Neural cell (in vitro differentiated cells): ENCODE data around the gene D2HGDH. TPM values are rescaled to one million over a fixed set of nuclear protein-coding genes. Genes with fewer than 3 reads are reported as not detected.

Source experiments
- H2AFZ ChIP-seq: fragments of 200-600, 300-800 bp; sonication (generic), shearing (Covaris generic); 2 replicates; pipeline ENCODE4 v1.6.0; 2014; ENCODE audit warnings: low read depth, mild to moderate bottlenecking, antibody characterized with exemption, low read length, moderate library complexity
- H3F3A ChIP-seq: fragments of 200-600 bp; shearing (Covaris generic); 2 replicates; pipeline ENCODE4 v1.6.1; 2016; ENCODE audit warnings: mild to moderate bottlenecking, moderate library complexity, mixed read lengths, antibody characterized with exemption, low read length; ENCODE audit not compliant: insufficient read depth, poor library complexity, severe bottlenecking
- H3K27ac ChIP-seq: fragments of 200-600, 300-800 bp; sonication (generic), shearing (Covaris generic); 2 replicates; pipeline ENCODE4 v1.5.1; 2014; ENCODE audit warnings: mild to moderate bottlenecking, low read length, moderate library complexity
- H3K27me3 ChIP-seq: fragments of 300-800, 200-600 bp; sonication (generic), shearing (Covaris generic); 2 replicates; pipeline ENCODE4 v1.6.0; 2014; ENCODE audit warnings: mild to moderate bottlenecking, low read depth, low read length, moderate library complexity; ENCODE audit not compliant: insufficient read depth
- H3K36me3 ChIP-seq: fragments of 300-800, 200-600 bp; sonication (generic), shearing (Covaris generic); 2 replicates; pipeline ENCODE4 v1.5.1; 2014; ENCODE audit warnings: mild to moderate bottlenecking, antibody characterized with exemption, low read length, moderate library complexity; ENCODE audit not compliant: insufficient read depth
- H3K4me2 ChIP-seq: fragments of 300-800, 200-600 bp; sonication (generic), shearing (Covaris generic); 2 replicates; pipeline ENCODE4 v1.6.0; 2014; ENCODE audit warnings: mild to moderate bottlenecking, low read length
- H3K4me3 ChIP-seq: fragments of 300-800, 200-600 bp; sonication (generic), shearing (Covaris generic); 2 replicates; pipeline ENCODE4 v1.5.1; 2014; ENCODE audit warnings: mild to moderate bottlenecking, low read length, moderate library complexity
- H3K79me2 ChIP-seq: fragments of 200-600 bp; shearing (Covaris generic); replicated peaks from 2 replicates; pipeline ENCODE4 v1.6.0; 2014; ENCODE audit warnings: mild to moderate bottlenecking, low read length, moderate library complexity; ENCODE audit not compliant: insufficient read depth
- H3K9ac ChIP-seq: fragments of 300-800, 200-600 bp; sonication (generic), shearing (Covaris generic); 2 replicates; pipeline ENCODE4 v1.6.1; 2016; ENCODE audit warnings: mild to moderate bottlenecking, low read length, mixed read lengths
- H3K9me2 ChIP-seq: fragments of 200-600 bp; shearing (Covaris generic); 2 replicates; pipeline ENCODE4 v1.6.1; 2016; ENCODE audit warnings: mild to moderate bottlenecking, low read length, mixed read lengths; ENCODE audit not compliant: insufficient read depth
- H3K9me3 ChIP-seq: fragments of 200-600, 300-800 bp; sonication (generic), shearing (Covaris generic); 2 replicates; pipeline ENCODE4 v1.6.1; 2016; ENCODE audit warnings: mild to moderate bottlenecking, mixed run types, low read length, moderate library complexity, mixed read lengths
- H4K20me1 ChIP-seq: fragments of 200-600 bp; shearing (Covaris generic); 2 replicates; pipeline ENCODE4 v1.6.1; 2016; ENCODE audit warnings: mild to moderate bottlenecking, mixed run types; ENCODE audit not compliant: insufficient read depth
- CTCF ChIP-seq: fragments of 450-650 bp; IDR thresholded peaks from 2 replicates; pipeline ENCODE4 v1.5.1; 2014; ENCODE audit warnings: antibody characterized with exemption, mild to moderate bottlenecking, moderate library complexity; ENCODE audit not compliant: poor library complexity, severe bottlenecking
- EP300 ChIP-seq: fragments of 450-650 bp; conservative IDR thresholded peaks from 2 replicates; pipeline ENCODE4 v1.6.1; 2014; ENCODE audit warnings: antibody characterized with exemption, mild to moderate bottlenecking, moderate library complexity; ENCODE audit not compliant: poor library complexity, severe bottlenecking
- EZH2 ChIP-seq: fragments of 200-600, 300-800 bp; shearing (Covaris generic), sonication (generic); IDR thresholded peaks from 2 replicates; pipeline ENCODE4 v1.6.1; 2014; ENCODE audit warnings: antibody characterized with exemption, low read length, borderline replicate concordance, mild to moderate bottlenecking; ENCODE audit not compliant: insufficient read depth, poor library complexity, severe bottlenecking
- MXI1 ChIP-seq: fragments of 450-650 bp; conservative IDR thresholded peaks from 2 replicates; pipeline ENCODE4 v1.6.1; 2014; ENCODE audit warnings: antibody characterized with exemption, mild to moderate bottlenecking; ENCODE audit not compliant: poor library complexity, severe bottlenecking
- POLR2AphosphoS5 ChIP-seq: IDR thresholded peaks from 2 replicates; pipeline ENCODE4 v1.6.1; 2012
- RAD21 ChIP-seq: fragments of 450-650 bp; conservative IDR thresholded peaks from 2 replicates; pipeline ENCODE4 v1.6.1; 2014; ENCODE audit warnings: antibody characterized with exemption, mild to moderate bottlenecking, moderate library complexity
- REST ChIP-seq: IDR thresholded peaks from 2 replicates; pipeline ENCODE4 v1.6.1; 2012; ENCODE audit warnings: borderline replicate concordance
- SMC3 ChIP-seq: fragments of 450-650 bp; conservative IDR thresholded peaks from 2 replicates; pipeline ENCODE4 v1.6.1; 2014; ENCODE audit warnings: antibody characterized with exemption, mild to moderate bottlenecking, moderate library complexity; ENCODE audit not compliant: poor library complexity
- TAF1 ChIP-seq: IDR thresholded peaks from 2 replicates; pipeline ENCODE4 v1.6.1; 2012; ENCODE audit warnings: low read depth
- polyA plus RNA-seq: library from polyadenylated mRNA; depleted of rRNA; stranded (reverse); fragments of >200 nt; gene quantifications from 2 replicates; pipeline ENCODE4 v1.2.3, GENCODE V29; 2014

The D2HGDH gene
- polyA plus RNA-seq, 1 donor from 2014 or later, result 12.6 TPM

- no peak overlapping the region for H3K4me3 ChIP-seq
- H3K36me3 ChIP-seq, result peaks cover 19% of the 10 kb centered on the region
- H3K27me3 ChIP-seq, result no peaks in the 10 kb centered on the region
- H3K4me2 ChIP-seq, result no peak overlapping the region
- no peaks in the 10 kb centered on the region for H4K20me1 ChIP-seq
- peaks cover 12% of the 10 kb centered on the region for H3K9me3 ChIP-seq
- no peaks in the 10 kb centered on the region for H3K9me2 ChIP-seq
- no peak overlapping the region for H3K27ac ChIP-seq
- TF ChIP-seq SMC3, result no peak
- no peak for TF ChIP-seq REST
- TF ChIP-seq RAD21, result no peak
- TF ChIP-seq CTCF, result no peak
- no peak for TF ChIP-seq POLR2AphosphoS5
- TF ChIP-seq MXI1, result no peak
- H2AFZ ChIP-seq, result no peak overlapping the region
- no peak overlapping the region for H3K9ac ChIP-seq
- H3F3A ChIP-seq, result no peaks in the 10 kb centered on the region
- no peaks in the 10 kb centered on the region for H3K79me2 ChIP-seq
These were observed 10.0 kb upstream of the D2HGDH start for GRCh38 chr2:241724259-241724974.

DNA sequence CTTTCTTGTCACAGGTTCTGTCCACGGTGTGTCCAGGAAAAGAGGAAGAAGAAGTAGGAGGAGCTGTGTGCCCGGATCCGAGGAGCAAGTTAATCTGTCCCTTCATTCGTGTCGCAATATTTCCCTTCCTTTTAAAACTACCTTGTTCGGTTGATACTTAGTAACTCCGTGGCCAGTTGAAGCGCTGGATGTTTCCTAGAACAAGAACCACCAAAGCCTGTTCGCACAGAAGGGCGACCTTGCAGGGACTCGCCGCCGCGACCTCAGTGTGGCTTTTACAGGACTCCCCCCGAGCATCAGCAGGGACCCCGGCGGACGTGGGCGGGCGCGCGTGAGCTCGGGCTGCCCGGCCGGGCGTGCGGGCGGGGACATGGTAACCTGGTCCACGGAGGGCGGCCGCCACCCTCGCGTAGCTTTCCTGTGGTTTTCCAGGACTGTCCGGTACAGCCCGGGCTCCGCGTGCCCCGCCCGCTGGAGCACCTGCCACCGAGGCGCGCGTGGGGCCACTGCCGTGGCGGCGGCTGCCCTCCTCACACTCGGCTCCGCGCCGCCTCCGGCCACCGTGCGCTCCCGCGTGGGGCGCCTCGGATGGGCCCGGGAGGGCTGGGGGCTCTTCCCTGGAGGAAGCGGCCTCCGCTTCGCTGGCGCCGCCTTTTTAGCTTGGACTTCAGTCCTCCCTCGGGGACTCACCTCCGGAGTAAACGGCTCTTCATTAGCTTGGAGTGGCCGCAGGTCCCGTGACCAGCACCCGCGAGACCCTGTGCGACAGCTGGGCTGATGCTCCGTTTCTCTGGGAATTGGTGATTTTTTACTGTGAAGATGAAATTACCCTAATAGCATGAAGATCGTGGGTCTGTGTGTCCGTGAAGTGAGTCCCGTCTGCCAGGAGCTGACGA, 9.2 kb upstream of the D2HGDH start:
- no peak for TF ChIP-seq TAF1
- no peak for TF ChIP-seq MXI1
- TF ChIP-seq REST, result no peak
- no peak for TF ChIP-seq POLR2AphosphoS5
- TF ChIP-seq EP300, result no peak
- no peak for TF ChIP-seq CTCF
- TF ChIP-seq RAD21, result no peak
- no peak for TF ChIP-seq EZH2
- no peak for TF ChIP-seq SMC3
- no peak overlapping the region for H2AFZ ChIP-seq
- no peak overlapping the region for H3K4me2 ChIP-seq
- no peak overlapping the region for H3K4me3 ChIP-seq
- H3K27ac ChIP-seq, result no peak overlapping the region
- no peaks in the 10 kb centered on the region for H3K27me3 ChIP-seq
- H3K36me3 ChIP-seq, result peaks cover 14% of the 10 kb centered on the region
- no peaks in the 10 kb centered on the region for H3F3A ChIP-seq
- no peak overlapping the region for H3K9ac ChIP-seq
- no peaks in the 10 kb centered on the region for H4K20me1 ChIP-seq
- no peaks in the 10 kb centered on the region for H3K9me2 ChIP-seq
- H3K79me2 ChIP-seq, result no peaks in the 10 kb centered on the region
- peaks cover 12% of the 10 kb centered on the region for H3K9me3 ChIP-seq
